DMS114 treated with DMSO at 0.1 percent for 48 hours (cell line): ENCODE data around the gene L3MBTL4.
"Not testable (repeated sequence)": the region's sequence is repeated elsewhere in the genome, so short reads cannot be mapped to it uniquely, and the experiment has no call there.

Experiments
- DNase-seq: peaks from one replicate; lab custom pipeline; 2025; ENCODE audit not compliant: unreplicated experiment; lab: John Stamatoyannopoulos, UW

The L3MBTL4 gene

GRCh38 chr18:6054256-6054842 is 360.4 kb downstream of the L3MBTL4 start:
- DNase-seq, result no peak

DNA sequence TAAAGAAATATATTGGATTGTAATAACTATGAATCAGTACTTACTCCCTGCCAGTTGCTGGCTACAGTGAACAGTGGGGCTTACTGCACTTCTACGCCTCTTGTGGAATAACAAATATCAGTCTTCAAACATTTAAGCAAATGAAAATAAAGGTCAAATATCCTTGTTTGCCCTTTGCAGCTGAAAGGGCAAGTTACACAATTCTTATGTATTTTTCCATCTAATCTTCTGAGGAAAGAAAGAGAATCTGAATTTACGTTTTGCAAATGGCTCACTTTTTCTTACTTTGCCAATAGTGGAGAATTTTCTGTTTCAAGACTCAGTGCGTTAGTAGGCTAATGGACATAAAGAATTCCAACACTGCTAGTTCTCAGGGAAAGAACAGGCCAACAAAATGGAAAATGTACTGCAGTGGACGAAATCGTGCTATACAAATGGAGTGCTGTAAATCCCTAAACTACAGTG is 362.2 kb downstream of the L3MBTL4 start:
- DNase-seq, result no peak

GRCh38 chr18:6047596-6047995 is 367.1 kb downstream of the L3MBTL4 start:
- not testable (repeated sequence) for DNase-seq

- DNase-seq, result no peak
These were observed 369.9 kb downstream of the L3MBTL4 start for GRCh38 chr18:6044773-6045172.

DNA sequence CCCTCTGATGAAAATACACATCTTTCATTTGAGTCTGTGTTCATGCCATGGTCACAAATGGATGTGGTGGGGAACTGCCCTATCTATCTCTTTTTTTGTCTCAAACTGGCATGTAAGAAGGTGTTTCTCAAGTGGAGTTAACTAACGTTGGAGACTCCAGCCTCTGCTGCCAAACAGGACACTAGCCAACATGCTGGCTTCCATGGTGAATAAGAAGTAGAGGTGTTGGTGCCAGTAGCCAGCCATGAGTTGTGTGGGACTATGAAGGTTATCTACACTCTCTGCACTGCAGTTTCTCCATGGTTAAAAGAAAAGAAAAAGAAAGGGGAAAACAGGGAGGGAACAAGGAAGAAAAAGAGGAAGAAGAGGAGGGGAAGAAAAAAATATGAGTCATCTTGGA is 370.4 kb downstream of the L3MBTL4 start:
- DNase-seq, result no peak

- no peak for DNase-seq
These were observed 375.7 kb downstream of the L3MBTL4 start for GRCh38 chr18:6039055-6039454.

GRCh38 chr18:6031442-6031841 is 383.3 kb downstream of the L3MBTL4 start:
- DNase-seq, result no peak

DNA sequence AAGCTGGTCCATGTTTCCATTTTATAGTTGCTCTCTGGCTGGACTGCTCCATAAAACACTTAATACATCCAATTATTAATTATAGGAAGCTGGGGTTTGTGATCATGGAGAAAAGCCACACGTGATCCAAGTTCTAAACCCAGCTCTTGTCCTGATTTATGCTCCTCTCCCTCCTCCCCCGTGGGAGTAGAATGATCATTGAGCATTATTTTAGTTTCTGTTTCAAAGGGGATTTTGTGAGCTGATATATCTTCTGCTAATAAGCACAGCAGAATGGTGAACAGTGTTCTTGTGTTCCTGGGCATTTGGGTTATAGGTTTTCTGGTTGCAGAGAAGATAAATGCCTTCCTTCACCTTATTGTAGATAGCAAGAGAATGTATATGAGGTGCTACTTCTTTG is 383.7 kb downstream of the L3MBTL4 start:
- no peak for DNase-seq

DNA sequence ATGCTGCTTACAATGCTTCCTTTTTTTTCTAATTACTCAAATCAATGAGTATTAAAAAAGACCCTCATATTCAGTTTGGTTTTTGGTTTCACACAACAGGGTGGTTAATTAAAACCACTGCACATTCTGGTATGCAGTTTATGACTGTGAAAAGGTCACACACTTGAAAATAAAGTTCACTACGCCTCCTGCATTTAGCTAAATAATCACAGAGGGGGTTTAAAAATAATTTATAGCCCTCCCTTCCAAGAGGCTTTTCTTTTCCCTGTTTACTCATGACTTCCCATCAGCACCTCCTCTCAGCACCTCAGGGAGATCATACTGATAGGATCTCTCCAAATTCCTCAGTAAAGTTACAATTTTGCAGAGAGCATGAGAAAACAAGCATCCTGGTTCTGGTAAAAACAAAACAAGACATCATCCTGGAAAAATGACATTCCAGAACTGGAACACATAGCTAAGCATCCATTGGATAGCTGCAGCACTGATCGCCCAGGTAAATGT is 389.9 kb downstream of the L3MBTL4 start:
- DNase-seq, result no peak

- no peak for DNase-seq
These were observed 391.2 kb downstream of the L3MBTL4 start for GRCh38 chr18:6023551-6023950.

- no peak for DNase-seq
These were observed 391.9 kb downstream of the L3MBTL4 start for GRCh38 chr18:6022845-6023244.

DNA sequence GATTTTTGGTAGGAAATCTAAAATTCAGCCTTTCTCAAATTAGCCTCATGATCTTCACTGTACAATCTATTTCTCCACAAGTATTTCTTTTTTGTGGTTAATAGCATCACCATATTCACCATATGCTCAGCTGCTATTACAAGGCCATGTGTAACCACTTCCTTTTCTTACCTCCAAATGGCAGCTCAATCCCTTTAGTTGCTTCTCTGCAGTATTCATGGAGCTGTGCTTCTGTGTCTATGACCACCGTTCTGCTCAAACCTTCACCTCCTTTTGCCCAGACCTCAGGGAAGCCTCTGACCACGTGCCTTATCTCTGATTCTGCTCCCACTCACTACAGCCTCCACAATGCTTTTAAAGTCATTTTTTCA is 392.7 kb downstream of the L3MBTL4 start:
- no peak for DNase-seq

GRCh38 chr18:6021306-6022073 is 393.2 kb downstream of the L3MBTL4 start:
- DNase-seq, result no peak

- no peak for DNase-seq
These were observed 396.0 kb downstream of the L3MBTL4 start for GRCh38 chr18:6018671-6019070.

DNA sequence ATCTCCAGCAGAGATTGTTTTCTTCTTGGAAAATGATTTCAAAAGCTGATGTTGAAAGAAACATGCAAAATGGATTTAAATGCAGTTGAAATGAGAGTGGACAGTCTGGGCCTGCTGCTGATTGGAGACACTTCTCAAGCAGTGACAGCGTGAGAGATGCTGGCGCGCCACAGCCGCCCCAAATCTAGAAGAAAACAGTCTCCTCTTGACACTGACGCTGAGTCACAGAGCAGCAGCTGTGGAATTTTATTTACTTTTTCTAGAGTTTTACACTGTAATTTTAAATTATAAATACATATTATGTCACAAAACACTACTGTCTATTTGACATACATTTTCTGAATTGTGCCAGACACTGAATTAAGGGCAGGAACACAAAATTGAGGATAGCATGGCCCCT is 397.5 kb downstream of the L3MBTL4 start:
- no peak for DNase-seq

GRCh38 chr18:6015364-6015763 is 399.3 kb downstream of the L3MBTL4 start:
- DNase-seq, result no peak

GRCh38 chr18:6013171-6013810 is 401.4 kb downstream of the L3MBTL4 start:
- DNase-seq, result no peak

GRCh38 chr18:6010921-6011320 is 403.8 kb downstream of the L3MBTL4 start:
- DNase-seq, result no peak

- no peak for DNase-seq
These were observed 404.4 kb downstream of the L3MBTL4 start for GRCh38 chr18:6010284-6010683.

DNA sequence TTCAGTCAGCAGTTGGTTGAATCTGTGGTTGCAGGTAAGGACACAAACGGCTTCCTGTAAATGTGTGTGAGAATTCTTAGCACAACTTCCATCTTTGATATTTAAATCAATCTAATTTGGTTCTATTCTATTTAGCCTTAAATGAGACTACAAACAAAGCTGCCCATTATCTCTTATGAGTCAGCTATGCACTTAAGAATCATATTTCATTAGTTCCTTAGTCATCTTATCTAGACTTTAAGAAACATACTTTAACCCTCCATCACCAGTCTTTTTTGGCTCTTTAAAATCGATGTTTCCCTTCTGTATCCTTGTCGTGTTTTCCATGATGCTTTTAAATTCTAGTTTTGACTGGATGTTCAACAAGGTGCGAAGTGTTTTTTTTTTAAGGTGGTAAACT is 405.0 kb downstream of the L3MBTL4 start:
- no peak for DNase-seq

- DNase-seq, result no peak
These were observed 410.0 kb downstream of the L3MBTL4 start for GRCh38 chr18:6004683-6005082.

DNA sequence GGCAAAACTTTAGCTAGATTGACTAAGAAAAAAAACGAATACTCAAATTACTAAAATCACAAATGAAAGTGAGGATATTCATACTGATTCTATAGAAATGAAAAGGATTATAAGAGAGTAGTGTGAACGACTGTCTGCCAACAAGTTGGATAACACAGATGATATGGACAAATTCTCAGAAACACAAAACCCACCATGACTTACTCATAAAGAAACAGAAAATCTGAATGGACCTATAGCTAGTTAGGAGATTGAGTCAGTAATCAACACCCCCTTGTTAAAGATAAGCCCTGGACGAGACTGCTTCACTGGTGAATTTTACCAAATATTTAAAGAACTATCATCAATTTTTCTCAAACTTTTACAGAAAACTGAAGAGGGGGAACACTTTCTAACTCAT is 410.6 kb downstream of the L3MBTL4 start:
- no peak for DNase-seq
